ENCODE measurements around the gene NPTX2.

Gene NPTX2

GRCh38 chr7:98654524-98655272 lies 37.6 kb downstream of the NPTX2 start:
- no peak for DNase-seq (ENCODE audit: low spot score)

GRCh38 chr7:98655611-98656010 lies 38.5 kb downstream of the NPTX2 start:
- no peak for DNase-seq (ENCODE audit: low spot score)

GRCh38 chr7:98656899-98657298 lies 39.8 kb downstream of the NPTX2 start:
- DNase-seq (ENCODE audit: low spot score) = no peak

DNA sequence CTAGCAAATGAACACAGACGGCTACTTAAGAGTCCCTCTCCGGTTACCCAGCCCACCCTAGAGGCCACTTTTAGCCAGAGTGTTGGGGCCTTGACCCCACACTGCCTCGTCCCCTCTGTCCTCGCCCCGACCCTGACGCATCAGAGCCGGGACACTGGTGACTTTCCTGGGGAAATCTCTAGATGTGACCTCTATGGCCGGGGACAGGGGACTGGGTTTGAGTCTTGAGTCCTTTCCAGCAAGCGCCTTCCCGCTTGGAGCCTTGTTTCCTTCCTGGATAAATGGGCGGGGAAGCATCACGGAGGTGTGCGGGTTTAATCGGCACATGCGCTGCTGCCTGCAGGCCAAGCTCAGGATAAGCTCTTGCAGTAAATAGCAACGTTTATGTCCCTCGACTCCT lies 40.7 kb downstream of the NPTX2 start:
- DNase-seq (ENCODE audit: low spot score) = no peak

DNA sequence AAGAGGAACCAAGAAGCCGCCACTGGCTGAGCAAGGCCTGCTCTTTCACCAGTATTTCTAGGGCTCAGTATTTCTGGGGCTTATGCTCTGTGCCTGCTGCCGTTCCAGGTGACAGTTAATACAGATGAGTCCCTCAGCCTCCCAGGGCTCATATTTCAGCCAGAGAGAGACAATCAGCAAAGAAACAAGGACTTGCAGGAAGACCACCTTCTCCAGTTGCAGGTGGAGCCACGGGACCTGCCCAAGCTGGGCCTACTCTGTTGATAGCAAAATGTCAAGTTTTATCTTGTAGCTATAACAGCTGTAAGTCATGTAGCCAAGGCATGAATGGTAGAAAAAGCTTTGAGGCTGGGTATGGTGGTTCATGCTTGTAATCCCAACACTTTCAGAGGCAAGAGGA lies 42.7 kb downstream of the NPTX2 start:
- DNase-seq (ENCODE audit: low spot score) = no peak

GRCh38 chr7:98661607-98662006 lies 44.5 kb downstream of the NPTX2 start:
- no peak for DNase-seq (ENCODE audit: low spot score)

GRCh38 chr7:98662289-98662688 lies 45.2 kb downstream of the NPTX2 start:
- no peak for DNase-seq (ENCODE audit: low spot score)

- DNase-seq (ENCODE audit: low spot score) = no peak
Measured at GRCh38 chr7:98664882-98665281, 47.8 kb downstream of the NPTX2 start.

DNA sequence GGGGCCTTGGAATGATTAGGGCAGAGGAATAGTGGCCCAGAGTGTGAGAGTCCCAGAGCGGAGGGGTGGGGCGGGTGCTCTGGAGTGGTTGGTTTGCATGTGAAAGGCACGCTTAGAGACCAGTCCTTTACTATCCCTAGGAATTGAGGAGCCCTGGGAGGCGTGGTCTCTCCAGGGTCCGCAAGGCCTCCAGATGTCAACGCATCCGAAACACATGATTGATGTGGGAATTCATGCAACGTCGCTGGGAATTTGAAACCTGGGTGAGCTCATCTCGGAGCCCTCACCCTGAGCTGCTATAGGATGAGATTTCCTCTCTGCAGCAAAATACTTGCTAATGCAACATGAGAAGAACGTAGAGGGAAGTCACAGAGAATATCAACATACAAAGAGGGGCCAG lies 51.2 kb downstream of the NPTX2 start:
- DNase-seq (ENCODE audit: low spot score) = no peak

- no peak for DNase-seq (ENCODE audit: low spot score)
Measured at GRCh38 chr7:98669329-98670000, 52.4 kb downstream of the NPTX2 start.

GRCh38 chr7:98670186-98670585 lies 53.1 kb downstream of the NPTX2 start:
- no peak for DNase-seq (ENCODE audit: low spot score)

DNA sequence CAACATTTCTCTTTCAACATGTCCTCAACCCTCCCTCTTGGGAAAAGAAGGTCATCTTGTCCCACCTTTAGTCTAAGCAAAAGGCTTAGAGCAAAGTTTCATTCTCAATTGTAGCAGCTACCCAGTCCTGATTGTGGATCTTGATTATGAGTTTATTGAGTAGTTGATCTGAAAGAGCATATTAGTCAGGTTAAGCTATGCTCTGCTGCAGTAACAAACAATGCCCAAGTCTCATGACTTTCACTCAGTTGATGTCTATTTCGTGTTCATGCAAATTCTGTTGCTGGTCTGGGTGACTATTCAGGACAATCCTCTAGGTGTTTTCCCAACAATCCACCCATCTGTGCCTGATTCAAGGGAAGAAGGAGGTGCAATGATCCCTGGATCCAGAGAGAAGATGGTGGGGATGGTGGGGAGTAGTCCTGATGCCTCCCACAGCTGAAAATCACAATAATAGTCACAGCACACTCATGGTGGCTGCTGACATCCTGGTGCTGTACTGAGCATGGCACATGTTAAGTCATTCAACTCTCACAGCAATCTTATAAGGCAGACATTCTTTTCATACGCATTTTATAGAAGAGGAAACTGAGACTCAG lies 54.7 kb downstream of the NPTX2 start:
- no peak for DNase-seq (ENCODE audit: low spot score)

- DNase-seq (ENCODE audit: low spot score) = no peak
Measured at GRCh38 chr7:98674461-98674860, 57.4 kb downstream of the NPTX2 start.

DNA sequence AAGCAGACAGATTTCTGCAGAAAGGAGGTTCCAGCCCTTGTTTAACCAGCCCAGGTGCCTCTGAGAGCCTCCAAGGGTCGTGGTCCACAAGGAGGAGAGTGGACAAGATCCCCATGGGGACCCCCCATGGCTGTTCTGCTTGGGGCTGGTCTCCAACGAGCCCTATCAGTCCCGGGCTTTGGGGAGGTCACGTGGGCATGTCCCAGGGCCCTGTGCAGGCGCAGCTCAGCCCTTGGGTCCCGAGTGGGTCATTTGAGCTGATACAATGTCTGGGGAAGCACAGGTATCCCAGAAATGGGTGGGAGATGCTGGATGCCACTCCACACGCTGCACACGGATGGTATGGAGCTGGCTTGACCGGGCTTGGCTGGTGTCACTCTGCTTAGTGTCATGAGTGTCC lies 57.8 kb downstream of the NPTX2 start:
- no peak for DNase-seq (ENCODE audit: low spot score)

DNA sequence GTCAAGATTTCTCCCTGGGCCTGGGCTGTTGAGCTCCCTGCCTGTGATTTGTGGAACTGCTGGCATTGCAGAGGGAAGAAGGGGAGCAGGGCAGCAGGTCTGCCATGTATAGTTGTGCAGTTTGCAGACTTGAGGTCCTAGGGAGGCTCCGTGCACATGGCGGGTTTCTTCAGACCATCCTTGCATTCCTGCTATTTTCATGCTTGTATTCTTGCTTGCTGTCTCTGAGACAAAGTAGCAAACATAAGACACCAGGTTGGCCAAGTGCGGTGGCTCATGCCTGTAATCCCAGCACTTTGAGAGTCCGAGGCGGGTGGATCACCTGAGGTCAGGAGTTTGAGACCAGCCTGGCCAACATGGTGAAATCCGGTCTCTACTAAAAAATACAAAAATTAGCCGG lies 61.1 kb downstream of the NPTX2 start:
- DNase-seq (ENCODE audit: low spot score) = no peak

Measured in RKO (cell line).